Fibroblast of upper back skin (primary cell): ENCODE data around the gene PRDM7.
"Not testable (repeated sequence)": the region's sequence is repeated elsewhere in the genome, so short reads cannot be mapped to it uniquely, and the experiment has no call there.

Experiments
- DNase-seq: peaks from one replicate; pipeline ENCODE4 v3.0.0-alpha.2; 2013

Gene PRDM7

GRCh38 chr16:90070440-90070839 is 6.7 kb downstream of the PRDM7 start:
- no peak for DNase-seq

GRCh38 chr16:90061437-90061836 is 15.7 kb downstream of the PRDM7 start:
- no peak for DNase-seq

DNA sequence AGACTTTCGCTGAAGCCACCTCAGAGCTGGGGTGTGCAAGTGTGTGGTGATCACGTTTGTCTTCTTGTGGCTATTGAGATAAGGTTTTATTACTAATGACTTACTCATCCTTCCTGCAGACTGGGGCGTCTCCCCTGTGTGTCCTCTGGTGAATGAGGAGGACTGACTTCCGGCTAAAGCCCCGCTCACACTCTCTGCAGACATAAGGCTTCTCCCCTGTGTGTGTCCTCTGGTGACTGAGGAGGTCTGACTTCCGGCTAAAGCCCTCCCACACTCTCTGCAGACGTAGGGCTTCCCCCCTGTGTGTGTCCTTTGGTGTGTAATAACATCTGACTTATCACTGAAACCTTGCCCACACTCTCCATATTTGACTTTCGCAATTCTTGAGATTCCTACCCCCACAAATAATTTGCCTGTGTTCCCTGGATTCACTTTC is 19.4 kb downstream of the PRDM7 start:
- peak; percentile 63 for DNase-seq

GRCh38 chr16:90056521-90056920 is 20.6 kb downstream of the PRDM7 start:
- not testable (repeated sequence) for DNase-seq

DNA sequence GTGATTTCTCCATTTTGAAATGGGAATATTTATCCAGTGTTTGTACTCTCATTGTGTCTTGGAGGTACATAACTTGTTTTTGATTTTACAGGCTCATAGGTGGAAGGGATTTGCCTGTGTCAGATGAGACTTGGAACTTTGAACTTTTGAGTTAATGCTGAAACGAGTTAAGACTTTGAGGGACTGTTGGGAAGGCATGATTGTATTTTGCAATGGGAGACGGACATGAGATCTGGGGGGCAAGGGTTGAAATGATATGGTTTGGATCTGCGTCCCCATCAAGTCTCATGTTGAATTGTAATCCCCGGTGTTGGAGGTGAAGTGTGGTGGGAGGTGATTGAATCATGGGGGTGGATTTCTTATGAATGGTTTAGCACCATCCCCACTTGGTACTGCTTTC is 21.8 kb downstream of the PRDM7 start:
- no peak for DNase-seq

DNA sequence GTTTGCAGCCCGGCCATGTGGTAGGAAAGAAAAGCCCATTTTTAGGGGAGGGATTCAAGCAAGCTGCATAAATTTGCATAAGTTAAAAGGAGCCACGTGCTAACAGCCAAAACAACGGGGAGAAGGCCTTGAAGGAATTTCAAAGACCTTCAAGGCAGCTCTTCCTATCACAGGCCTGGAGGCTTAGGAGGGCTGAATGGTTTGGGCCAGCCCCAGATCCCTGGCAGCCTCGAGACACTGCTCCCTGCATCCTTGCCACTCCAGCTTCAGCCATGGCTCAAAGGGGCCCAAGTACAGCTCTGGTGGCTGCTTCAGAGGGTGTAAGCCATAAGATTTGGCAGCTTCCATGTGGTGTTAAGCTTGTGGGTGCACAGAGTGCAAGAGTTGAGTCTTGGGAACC is 22.6 kb downstream of the PRDM7 start:
- no peak for DNase-seq

DNA sequence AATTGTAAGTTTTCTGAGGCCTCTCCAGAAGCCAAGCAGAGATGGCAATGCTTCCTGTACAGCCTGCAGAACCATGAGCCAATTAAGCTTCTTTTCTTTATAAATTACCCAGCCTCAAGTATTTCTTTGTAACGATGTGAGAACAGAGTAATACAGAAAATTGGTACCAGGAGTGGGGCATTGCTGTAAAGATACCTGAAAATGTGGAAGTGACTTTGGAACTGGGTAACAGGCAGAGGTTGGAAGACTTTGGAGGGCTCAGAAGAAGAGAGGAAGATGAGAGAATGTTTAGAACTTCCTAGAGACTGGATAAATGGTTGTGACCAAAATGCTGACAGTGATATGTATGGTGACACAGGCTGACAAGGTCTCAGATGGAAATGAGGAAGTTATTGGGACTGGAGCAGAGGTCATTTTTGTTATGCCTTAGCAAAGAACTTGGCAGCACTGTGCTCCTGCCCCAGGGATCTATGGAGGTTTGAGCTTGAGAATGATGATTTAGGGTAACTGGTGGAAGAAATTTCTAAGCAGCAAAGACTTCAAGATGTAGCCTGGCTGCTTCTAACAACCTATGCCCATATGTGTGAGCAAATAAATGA is 23.1 kb downstream of the PRDM7 start:
- DNase-seq, result no peak

DNA sequence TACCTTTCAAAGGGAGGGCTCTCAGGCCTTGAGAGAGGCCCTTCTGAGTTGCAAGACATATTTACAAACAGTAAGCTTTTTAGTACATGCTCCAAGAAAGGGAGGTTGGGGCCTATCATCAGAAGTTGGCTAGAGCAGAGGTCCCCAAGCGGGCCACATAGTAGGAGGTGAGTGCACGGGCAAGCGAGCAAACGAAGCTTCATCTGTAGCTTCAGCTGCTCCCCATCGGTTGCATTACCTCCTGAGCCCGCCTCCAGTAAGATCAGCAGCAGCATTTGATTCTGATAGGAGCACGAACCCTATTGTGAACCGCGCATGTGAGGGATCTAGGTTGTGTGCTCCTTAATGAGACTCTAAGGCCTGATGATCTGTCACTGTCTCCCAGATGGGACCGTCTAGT is 26.2 kb downstream of the PRDM7 start:
- DNase-seq, result no peak

- DNase-seq, result no peak
These were observed 28.3 kb downstream of the PRDM7 start for GRCh38 chr16:90048737-90049330.

- no peak for DNase-seq
These were observed 28.8 kb downstream of the PRDM7 start for GRCh38 chr16:90048347-90048722.

GRCh38 chr16:90047714-90048346 is 29.3 kb downstream of the PRDM7 start:
- DNase-seq, result no peak

- peak; percentile 24 for DNase-seq
These were observed 30.0 kb downstream of the PRDM7 start for GRCh38 chr16:90046971-90047713.

DNA sequence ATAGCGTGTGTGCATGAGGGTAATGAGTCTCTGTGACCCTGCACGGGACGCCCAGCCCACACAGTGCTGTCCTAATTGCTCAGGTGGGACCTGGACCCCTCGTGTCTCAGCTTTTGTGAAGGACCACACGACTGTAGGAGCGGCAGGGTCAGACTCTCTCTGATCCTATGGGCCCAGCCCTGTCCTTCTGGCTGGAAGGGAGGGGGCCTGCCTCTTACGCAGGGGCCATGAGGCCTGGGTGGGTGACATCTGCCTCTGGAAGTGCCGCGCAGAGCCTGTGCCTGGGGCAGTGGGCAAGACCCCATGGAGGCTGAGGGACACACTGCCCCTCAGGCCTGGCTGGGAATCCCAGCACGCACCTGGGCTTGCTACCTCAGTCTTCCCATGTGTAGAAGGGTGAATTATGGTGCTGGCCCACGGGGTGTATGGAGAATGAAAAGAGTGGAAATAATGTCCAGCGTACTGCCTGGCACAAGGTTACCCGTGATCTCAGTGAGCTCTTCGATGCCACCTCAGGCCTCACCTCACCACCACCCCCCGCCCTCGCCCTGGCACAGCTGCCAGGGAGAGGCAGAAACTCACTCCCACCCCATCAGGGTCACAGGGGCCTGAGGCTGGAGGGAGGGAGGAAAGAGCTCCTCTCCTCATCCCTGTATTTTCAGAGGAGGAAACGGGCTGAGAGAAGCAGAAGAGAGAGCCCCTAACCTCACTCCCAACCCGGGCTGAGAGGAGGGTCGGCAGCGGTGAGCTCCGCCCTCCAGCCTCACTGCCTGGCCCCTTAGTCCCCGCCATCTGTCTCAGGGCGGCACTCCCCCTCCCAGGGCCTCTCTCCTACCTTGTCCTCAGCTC is 30.8 kb downstream of the PRDM7 start:
- no peak for DNase-seq

DNA sequence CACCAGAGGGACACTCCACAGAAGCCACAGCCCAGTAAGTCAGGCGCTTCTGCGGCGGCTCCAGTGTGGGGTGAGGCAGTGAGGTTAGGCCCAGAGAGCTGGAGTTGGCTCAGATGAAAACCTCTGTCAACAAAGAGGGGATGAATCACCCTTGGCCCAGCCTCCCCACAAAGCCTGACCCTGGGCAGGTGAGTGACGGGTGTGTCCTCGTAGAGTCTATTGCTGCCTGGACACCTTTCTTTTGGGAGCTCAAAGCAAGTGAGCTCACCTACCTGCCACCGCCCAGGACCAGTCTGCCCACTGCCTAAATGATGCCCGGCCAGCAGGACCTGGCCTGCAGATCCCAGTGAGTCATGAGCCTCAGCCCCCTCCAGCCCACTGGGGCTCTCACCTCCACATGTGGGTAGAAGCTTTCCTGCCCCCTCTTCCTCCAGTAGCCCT is 33.0 kb downstream of the PRDM7 start:
- DNase-seq, result no peak

DNA sequence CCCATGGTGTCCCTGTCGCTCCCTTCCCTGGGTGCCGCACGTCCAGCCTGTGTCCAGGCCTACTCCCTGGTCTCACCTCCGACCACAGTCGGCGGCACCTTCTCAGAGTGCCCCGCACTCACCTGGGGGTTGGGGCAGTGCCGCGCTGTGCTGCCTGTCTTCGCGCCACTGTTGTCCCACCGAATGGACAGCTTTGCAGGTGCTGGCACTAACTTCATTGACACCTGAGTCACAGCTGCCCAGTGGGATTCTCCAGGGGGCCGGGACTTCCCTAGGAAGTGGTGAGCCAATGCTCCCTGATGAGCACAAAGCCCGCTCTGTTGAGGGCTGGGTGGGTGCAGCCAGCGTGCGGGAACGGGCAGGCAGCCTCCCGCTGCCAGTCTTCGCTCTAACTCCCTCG is 33.6 kb downstream of the PRDM7 start:
- DNase-seq, result no peak

- DNase-seq, result no peak
These were observed 34.1 kb downstream of the PRDM7 start for GRCh38 chr16:90042946-90043514.

DNA sequence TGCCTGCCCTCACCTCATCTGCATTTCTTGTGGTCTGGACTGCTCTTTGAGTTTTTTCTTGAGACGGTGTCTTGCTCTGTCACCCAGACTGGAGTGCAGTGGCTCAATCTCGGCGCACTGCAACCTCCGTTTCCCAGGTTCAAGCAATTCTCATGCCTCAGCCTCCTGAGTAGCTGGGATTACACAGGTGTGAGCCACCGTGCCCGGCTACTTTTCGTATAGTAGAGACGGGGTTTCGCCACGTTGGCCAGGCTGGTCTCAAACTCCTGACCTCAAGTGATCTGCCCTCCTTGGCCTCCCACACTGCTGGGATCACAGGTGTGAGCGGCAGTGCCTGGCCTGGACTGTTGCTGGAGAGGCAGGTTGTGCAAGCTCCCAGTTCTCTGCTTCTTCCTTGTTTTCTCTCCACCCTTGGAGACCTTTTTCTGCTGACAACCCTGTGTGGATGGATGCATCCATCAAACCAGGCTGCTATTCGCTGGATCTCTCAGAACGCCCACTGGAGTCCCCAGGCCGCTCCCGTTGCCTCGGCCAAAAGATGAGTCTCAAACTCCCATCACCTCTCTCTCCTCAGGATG is 35.1 kb downstream of the PRDM7 start:
- no peak for DNase-seq

DNA sequence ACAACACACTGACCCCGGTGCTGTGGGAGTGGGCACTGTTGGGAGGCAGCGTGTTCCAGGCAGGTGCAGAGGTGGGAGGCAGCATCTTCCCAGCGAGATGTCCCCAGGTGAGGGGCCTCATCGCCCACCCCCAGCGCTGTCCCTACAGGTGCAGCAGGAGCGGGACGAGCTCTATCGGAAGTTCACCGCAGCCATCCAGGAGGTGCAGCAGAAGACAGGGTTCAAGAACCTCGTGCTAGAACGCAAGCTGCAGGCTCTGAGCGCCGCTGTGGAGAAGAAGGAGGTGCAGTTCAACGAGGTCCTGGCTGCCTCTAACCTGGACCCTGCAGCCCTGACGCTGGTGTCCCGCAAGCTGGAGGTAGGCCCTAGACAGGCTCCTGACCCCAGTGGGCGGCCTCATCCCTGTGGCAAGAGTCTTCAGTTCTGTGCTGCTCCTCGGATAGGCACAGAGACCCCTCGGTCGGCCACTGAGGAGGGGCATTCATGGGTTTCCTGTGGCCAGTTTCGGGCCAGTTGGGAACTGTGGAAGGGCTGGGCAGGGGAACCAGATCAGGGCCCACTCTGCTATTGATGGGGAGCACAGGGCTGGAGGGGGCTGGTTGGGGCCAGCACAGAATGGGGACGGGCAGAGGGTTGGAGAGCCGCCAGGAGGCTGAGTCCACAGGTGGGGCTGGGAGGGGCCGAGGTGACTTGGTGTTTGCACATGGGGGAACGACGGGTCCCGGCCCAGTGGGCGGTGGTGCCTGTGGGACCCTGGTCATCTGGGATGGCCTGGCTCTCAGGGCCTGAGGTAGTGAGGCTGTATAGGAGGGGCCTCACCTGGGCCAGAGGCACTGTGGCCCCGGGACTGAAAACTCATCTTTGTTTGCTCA is 36.7 kb downstream of the PRDM7 start:
- DNase-seq, result no peak

DNA sequence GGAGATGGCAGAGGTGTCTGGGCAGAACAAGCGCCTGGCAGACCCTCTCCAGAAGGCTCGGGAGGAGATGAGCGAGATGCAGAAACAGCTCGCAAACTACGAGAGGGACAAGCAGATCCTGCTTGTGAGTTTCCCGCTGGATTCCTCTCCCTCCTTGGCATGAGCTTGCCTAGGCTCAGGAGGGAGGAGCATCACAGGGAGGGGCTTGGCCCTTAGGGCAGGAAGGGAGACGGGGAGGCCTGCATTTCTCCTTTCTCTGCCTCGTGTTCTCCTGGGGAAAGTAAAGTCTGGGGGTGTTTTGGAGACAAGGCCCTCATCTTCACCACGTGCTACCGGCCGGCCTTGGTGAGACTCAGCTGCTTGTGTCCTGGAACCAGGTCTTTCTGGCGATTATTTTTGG is 39.9 kb downstream of the PRDM7 start:
- DNase-seq, result no peak

- no peak for DNase-seq
These were observed 41.2 kb downstream of the PRDM7 start for GRCh38 chr16:90035902-90036301.

GRCh38 chr16:90034504-90034903 is 42.6 kb downstream of the PRDM7 start:
- DNase-seq, result no peak
